ENCODE measurements around the gene MTMR11.
"Not testable (repeated sequence)": the region's sequence is repeated elsewhere in the genome, so short reads cannot be mapped to it uniquely, and the experiment has no call there.

Gene MTMR11, protein sequence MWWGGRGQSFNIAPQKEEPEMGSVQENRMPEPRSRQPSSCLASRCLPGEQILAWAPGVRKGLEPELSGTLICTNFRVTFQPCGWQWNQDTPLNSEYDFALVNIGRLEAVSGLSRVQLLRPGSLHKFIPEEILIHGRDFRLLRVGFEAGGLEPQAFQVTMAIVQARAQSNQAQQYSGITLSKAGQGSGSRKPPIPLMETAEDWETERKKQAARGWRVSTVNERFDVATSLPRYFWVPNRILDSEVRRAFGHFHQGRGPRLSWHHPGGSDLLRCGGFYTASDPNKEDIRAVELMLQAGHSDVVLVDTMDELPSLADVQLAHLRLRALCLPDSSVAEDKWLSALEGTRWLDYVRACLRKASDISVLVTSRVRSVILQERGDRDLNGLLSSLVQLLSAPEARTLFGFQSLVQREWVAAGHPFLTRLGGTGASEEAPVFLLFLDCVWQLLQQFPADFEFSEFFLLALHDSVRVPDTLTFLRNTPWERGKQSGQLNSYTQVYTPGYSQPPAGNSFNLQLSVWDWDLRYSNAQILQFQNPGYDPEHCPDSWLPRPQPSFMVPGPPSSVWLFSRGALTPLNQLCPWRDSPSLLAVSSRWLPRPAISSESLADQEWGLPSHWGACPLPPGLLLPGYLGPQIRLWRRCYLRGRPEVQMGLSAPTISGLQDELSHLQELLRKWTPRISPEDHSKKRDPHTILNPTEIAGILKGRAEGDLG

DNA sequence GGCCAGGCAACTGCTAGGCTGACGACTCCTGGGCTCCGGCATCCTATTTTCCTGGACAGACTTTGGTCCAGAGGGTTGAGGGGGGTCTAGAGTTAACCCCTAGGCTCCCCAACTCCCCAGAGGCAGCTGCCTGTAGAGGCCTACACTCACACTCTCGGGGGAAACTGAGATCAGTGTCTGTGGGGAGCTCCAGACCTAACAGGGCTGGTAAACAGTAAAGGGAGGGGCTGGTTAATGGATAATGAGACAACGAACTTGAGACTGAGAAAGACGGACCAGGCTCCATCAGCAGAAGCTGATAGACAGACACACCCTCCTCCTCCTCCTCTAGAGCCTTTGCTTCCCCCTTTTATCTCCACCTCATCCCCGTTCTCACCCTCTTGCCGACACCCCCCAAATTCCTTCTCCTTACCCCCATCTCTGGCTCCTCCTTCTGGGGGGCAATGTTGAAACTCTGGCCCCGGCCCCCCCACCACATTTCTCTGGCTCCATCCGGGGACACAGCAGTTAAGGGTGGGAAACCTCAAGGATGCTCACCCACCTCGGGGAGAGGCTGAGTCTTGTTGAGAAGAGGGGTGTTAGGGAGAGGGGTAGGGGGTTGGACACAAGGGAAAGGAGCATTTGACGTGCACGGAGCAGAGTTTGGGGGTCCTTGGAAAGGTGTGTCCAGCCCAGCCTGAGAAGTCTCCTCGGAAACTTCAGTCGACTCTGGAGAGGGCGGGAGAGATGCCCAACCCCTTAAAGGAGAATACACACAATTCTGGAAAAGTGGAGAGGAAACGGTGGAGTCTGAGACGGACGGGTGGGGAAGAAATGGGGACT lies at the start of gene MTMR11:
Gene MTMR11 (minus strand): TSS at position 710 of the 822 bp plus-strand sequence. CDS start 232 bp downstream, at position 478.
- DNase-seq, result peak; percentile 69

DNA sequence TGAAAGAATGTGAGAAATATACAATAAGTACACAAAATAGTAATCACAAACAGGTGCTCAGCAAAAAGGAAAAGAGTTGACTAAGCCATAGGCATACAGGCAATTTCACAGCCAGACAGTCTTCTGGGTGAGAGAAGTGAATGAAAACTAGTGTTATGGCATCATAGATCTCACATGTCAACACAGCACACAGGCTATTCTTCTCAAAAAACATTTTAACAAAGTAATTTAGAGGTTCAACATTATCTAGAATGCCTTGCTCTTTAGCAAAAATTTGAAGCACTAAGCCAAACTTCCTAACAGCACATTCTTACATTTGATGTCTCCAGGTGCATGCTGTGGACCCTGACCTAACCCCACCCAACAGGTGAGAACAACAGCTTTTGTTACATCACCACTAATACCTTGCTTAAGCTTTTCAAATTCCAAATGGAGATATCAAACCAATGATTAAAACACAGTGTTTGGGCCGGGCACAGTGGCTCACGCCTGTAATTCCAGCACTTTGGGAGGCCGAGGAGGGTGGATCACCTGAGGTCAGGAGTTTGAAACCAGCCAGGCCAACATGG lies 43.4 kb upstream of the MTMR11 start:
- DNase-seq, result no peak

DNA sequence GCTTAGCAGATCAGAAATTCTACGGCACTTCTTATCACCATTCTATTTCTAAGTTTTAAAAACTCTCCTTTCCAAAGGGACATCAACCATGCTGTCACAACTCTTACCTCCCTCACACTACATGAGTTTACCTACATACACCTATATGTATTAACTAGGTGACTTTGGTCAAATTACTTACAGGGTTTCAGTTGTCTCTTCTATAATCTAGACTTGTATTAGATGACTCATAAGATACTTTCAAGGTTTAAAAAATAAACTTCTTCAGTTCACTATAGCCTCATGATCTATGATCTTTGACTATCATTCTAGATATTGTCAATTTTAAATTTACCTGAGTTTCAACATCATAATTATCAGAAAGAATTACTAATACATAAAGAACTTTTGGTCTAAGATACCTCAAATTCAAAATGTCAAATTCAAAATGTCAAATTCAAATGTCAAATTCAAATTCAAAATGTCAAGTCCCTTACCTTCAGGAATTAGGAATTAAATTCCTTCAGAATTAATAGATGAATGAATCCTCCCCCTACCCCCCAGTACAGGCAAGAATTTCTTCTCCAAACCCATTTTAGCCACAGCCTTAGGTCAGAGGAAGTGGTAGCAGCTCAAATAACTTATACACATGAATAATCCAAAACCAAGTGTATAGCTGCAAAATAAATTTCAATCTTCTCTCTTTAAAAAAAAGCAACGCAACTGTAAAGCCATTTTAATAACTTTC lies 42.7 kb upstream of the MTMR11 start:
- DNase-seq, result no peak

DNA sequence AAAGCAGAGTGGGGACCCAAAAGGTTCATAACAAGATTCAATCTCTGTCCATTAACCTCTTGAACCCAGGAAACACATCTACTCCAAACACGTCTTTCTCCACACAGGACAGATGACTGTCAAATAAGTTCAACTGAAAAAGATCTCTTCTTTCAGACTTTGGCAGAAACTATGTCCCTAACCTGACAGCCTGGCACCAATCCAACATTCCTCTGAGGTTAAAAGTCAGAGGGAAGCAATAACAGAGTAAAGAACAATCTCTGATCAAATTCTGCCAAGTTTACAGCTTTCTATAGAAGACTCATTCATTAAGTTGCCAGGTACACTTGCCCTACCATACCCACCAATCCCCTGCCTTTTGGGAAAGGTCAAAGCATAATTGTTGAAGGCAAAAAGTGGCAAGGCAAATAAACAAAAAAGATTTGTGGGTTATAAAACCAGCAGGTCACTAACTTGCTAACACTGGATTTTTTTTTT lies 41.9 kb upstream of the MTMR11 start:
- peak; percentile 23 for DNase-seq

DNA sequence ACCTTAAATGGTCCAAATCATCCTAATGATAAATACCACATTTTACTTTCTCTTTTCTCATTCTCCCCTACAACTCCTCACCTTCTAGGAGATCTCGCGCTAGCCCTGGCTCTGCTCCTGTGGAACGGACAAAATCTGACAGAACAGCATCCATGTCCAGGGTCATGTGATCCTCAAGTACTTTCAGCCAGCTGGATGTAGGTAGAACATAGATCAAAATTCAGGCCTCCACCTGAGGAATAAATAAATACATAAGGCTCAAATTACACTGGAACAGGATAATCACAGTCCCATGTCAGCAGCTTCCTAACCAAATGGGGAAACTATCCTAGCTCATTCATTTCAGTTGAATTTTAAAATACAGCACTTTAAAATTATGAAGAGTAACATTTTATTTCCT lies 40.7 kb upstream of the MTMR11 start:
- DNase-seq, result no peak

DNA sequence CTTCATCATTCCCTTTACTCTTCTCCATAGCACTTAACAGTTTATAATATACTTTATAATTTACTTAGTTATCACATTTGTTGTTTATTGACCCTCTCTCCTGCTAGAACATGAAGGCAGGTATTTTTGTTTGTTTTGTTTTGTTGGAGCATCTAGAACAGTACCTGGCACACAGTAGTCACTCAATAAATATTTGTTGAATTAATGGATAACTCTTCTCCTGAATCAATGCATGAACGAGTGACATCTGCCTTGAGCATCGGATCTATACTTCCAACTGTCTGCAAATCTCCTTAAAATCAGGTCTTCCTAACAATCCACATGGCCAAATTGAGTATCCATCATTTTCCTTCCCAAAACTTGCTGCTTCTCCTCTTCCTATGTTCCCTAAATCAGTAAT lies 35.9 kb upstream of the MTMR11 start:
- no peak for DNase-seq

DNA sequence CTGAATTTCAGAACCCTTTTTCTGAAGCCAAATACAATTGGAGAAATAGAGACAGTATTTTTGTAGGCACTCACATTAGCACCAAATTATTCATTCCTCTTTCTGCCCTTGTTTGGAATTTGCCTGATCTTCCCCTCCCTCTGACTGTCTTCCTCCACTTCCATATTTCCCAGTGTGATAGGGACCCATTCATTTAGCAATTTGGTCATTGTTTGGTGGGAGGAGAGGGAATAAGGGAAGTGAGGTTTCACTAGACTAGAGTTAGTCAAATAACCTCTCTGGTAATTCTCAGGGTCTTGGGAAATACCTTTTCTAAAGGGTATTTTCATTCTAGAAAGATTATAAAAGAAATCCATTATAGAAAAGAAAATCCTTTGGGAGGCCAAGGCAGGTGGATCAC lies 31.0 kb upstream of the MTMR11 start:
- no peak for DNase-seq

DNA sequence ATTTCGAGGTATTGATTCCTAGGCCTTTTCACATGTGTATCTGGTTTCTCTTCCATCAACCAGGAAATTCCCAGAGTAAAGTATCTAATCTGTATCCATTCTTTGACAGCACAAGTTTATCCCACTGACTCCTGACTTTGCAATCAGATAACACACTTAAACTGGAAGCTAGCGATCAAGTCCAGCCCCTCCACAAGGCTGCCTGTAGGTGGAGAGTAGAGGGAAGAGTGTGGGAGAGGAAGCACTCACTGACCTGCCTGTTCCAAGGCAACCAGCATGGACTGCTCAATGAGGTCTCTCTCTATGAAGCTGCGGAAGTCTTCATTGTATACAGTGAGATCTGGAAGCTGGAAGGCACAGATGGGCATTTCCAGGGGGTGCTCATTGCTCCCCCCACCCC lies 30.4 kb upstream of the MTMR11 start:
- no peak for DNase-seq

DNA sequence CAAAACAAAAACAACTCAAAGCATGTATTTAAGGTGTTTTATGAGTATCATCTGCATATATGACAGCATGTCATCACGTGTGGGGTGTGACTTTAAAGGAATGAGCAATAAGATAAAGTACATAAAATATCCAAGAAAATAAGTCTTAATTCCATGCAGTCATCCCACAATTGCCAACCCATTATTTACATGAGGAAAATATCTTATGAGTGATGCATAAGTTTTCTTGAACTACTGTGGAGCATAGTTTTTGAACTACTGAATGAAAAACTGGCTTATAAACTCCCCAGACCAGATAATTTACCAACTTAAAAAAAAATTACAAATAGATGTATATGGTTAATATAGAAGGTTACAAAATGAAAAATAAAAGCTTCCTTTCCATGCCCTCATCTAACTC lies 29.7 kb upstream of the MTMR11 start:
- DNase-seq, result no peak

DNA sequence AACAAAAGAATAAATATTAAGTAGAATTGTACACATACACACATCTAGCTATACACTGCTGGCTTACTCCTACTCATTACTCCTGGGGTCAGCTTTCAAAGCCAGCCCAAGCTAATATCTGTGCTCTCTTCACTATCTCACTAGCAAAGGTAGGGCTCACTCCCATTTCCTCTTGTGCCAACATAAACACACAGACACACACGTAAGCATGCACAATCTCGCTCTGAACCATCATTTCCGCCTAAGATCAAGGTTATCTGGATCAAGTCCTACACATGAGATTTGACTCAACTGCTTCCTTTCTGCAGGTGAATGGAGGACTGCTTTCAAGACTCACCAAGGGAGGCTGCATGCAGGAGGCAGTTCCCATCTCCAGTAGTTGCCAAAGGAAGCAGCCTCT lies 28.8 kb upstream of the MTMR11 start:
- DNase-seq, result no peak

DNA sequence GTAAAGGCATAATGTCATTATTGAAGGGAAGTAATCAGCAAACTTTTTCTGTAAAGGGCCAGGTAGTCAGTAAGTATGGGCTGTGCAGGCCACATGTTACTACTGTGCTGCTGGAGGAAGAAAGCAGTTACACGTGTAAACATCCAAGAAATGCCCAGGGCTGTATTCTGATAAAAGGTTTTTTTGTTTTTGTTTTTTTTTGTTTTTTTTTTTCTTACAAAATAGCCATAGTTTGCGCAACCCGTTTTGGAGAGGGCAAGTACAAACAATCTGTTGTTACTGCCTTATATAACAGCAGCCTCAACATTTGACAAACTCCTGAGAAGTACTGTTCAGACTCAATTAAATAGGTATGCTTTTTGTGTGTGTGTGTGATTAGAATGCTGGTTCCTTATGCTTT lies 26.7 kb upstream of the MTMR11 start:
- DNase-seq, result no peak

DNA sequence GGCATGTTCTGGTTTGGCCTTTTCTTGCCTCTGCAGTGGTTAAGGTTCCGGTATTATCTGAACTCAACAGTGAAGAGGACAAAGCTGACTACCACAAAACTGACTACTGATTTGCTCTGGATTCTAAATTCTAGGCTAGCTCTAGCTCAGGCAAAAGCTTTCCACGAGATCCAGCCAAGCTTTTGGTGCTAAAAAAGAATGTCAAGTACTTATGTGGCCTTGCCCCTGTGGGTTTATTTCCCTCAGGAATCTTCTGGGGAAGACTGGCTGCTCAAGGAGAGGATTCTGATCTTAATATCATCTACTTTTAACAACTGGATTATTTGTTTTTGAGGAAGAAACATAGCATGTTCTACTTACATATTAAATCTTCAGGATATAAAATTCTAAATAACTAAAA lies 26.1 kb upstream of the MTMR11 start:
- DNase-seq, result no peak

DNA sequence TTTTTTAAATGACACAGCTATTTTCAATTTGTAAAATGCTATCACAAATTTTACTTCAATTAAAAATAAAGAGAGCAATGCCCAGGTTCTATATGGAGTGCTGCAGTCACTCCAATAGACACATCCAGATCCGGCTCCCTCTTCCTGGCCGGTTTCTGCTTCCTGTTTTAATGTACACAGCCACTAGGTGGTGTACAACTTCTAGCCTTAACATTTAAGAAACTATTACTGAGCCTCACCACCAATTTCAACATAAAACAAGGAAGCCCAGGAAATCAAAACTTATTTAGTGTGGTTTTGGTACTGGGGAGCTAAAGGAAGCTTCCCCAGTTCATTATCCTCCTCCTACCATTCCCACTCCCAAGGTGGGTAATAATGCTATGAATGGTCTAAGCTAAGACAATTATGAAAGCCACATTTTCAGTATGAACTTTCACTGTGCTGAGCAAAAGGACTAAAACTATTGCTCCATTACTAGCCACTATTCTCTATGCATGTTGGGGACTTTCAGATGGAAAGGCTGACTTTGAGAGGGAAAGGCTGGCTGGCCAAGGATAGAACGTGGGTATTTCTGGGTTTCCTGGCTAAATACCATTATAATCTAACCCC lies 25.5 kb upstream of the MTMR11 start:
- DNase-seq, result peak; percentile 87

DNA sequence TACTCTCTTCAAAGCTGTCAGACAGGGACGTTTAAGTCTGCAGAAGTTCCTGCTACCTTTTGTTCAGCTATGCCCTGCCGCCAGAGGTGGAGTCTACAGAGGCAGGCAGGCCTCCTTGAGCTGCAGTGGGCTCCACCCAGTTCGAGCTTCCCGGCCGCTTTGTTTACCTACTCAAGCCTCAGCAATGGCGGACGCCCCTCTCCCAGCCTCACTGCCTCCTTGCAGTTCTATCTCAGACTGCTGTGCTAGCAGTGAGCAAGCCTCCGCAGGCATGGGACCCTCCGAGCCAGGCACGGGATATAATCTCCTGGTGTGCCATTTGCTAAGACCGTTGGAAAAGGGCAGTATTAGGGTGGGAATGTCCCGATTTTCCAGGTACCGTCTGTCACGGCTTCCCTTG lies 20.9 kb upstream of the MTMR11 start:
- DNase-seq, result not testable (repeated sequence)

DNA sequence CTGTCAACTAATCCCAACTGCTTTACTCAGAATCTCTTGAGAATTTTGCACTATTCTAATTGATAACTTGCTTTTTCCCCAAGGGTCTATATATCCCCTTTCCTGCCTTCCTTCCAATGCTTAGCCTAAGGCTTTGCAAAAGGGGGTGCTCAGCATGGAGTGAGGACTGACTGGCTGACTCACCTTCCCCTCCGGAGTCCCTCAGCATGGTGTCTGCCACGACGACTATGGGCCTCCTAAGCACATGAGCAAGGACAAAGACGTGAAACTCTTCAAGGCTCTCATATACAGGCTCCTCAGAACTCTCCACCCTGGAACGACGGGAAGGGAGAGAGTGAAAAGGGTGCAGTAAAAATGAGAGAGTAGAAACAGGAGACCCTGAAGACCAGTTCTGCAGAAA lies 13.2 kb upstream of the MTMR11 start:
- DNase-seq, result no peak

DNA sequence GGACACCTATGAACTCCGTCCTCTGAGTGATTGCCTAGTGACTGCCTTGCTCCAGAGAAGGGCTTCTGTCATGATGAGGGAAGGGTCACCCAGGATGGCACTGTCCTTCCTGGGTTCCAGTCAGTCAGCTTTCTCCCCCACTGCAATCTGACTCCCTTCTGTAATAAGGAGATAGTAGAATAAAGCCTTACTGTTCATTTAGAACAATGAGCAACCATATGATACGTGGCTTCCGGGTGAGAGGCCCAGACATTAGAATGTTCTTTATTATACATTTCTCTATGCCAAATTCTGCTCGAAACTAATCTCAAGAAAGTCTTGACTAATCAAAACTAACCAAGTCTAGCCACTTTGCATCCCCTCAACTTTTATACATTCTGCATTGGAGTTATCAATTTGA lies 8.5 kb upstream of the MTMR11 start:
- no peak for DNase-seq

DNA sequence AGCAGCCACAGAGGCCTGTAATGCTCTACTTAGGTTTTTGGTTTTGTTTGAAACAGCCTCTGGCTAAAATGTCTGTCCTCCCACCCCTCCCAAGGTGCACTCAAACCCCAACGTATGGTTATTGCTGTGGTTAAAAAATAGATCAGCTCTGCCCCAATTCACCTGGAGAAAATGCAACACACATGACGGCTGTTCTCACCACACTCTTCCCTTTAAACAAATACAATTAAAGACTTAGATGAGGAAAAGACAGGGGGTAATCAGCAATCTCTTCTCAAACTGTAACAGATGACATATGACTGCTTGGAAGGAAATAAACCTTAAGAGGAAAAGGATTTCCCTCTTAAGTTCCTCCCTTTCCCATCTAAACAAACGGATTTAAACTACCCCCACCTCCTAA lies 6.2 kb upstream of the MTMR11 start:
- no peak for DNase-seq

DNA sequence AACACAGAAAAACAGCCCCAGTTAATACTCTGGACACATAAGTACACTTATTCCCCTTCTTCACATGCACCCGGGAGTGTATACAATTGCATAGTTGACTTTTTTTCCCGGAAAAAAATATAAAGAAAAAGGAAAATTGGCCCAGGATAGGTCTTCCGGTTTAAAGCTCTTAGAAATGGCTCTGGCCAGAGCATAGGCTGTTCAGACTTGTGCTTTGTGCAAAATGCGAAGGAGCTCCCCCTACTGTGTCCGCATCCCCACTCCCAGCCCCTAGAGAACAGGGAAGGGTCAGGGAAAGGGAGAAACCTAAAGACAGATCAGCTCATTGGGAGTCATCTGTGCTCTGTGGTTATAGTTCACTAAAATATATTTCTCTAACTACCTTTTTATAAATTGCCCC lies 5.5 kb upstream of the MTMR11 start:
- no peak for DNase-seq

DNA sequence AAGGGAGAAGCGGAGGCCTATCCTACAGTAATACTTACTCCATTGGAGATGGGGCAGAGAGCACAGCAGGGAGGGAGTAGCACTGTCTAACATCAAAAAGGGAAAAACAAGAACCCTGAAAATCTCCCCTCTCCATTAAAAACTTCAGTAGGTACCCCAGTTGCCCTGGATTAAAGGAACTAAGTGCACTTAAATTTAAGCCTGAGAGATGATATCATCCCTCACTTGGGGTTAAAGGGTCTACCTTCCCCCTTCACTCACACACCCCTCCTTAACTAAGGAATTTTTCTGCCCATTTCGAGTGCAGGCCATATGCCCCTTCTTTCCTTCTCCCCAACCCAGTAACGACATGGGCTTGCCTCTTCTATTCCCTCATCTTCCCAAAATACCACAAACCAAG lies 3.7 kb upstream of the MTMR11 start:
- DNase-seq, result no peak

DNA sequence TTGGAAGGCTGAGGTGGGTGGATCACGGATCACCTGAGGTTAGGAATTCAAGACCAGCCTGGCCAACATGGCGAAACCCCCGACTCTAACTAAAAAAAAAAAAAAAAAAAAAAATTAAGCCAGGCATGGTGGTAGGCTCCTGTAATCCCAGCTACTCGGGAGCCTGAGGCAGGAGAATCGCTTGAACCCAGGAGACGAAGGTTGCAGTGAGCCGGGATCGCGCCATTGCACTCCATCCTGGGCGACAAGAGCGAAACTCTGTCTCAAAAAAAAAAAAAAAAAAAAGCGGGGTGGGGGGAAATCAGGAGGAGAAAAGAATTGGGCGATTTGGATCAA lies 2.0 kb upstream of the MTMR11 start:
- not testable (repeated sequence) for DNase-seq

DNA sequence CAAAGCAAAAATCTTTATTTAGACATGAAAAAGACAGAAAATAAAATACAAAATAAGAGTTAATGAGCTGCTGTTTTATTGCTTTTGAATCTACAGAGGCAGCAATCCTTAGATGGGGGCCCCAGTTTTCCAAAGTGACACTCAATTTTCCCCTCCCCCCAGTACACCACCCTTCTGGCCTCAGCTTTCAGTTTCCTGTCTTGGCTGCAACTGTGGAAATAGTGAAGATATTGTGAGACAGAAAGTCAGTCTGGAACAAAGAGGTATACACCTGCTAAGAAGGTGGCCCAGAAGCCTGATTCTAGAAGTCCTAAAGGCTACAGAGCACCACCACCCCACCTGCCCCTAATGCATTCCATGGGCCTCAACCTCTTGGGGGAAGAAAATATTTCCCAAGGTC lies 1.1 kb upstream of the MTMR11 start:
- no peak for DNase-seq

Data from hematopoietic multipotent progenitor cell treated with erythropoietin and hydrocortisone succinate and interleukin-3 and kit ligand, for 6 days (in vitro differentiated cells).